Panc1 (cell line): ENCODE data around the gene DKK2. TPM values are rescaled to one million over a fixed set of nuclear protein-coding genes. Genes with fewer than 3 reads are reported as not detected.

Experiments used
- ATAC-seq: fragments of 200-7000 bp; cut with Tn5 transposase; 2 replicates; pipeline ENCODE4 v1.9.1; 2020; ENCODE audit warnings: mild to moderate bottlenecking, moderate library complexity
- BruUV-seq: library from RNA; stranded (reverse); fragments of 400-500 nt; replicated peaks from 2 replicates; lab custom pipeline; 2021; lab: Mats Ljungman, UMichigan
- CTCF ChIA-PET: fragments of 300-600 bp; sonication (Branson Sonifier 250); formaldehyde crosslinking; loops from one replicate; lab custom pipeline; 2022; ENCODE audit warnings: antibody characterized with exemption; lab: Charles Lee
- POLR2A ChIA-PET: fragments of 300-600 bp; sonication (Branson Sonifier 250); formaldehyde crosslinking; loops from one replicate; lab custom pipeline; 2022; ENCODE audit warnings: antibody characterized with exemption; lab: Charles Lee
- DNase-seq: peaks from one replicate; pipeline ENCODE4 v3.0.0-alpha.2; 2010; ENCODE audit warnings: low read depth, low spot score
- H3K27ac ChIP-seq: 2 replicates; pipeline ENCODE4 v1.5.1; 2011; ENCODE audit warnings: mild to moderate bottlenecking, low read length, inconsistent platforms
- H3K27me3 ChIP-seq: fragments of 200-500 bp; sonication (Bioruptor generic); 2 replicates; pipeline ENCODE4 v1.6.0; 2014; ENCODE audit warnings: low read length, inconsistent platforms; ENCODE audit not compliant: control insufficient read depth, insufficient read depth
- H3K36me3 ChIP-seq: fragments of 200-500 bp; sonication (Bioruptor generic); 2 replicates; pipeline ENCODE4 v1.5.1; 2014; ENCODE audit warnings: inconsistent platforms, mild to moderate bottlenecking, low read length, moderate library complexity; ENCODE audit not compliant: control insufficient read depth, insufficient read depth
- H3K4me1 ChIP-seq: 2 replicates; pipeline ENCODE4 v1.5.1; 2011; ENCODE audit warnings: inconsistent platforms, mild to moderate bottlenecking, low read length, moderate library complexity; ENCODE audit not compliant: control insufficient read depth, insufficient read depth
- H3K4me3 ChIP-seq, 2 experiments: 2 replicates each; pipeline ENCODE4 v1.5.1; 2011 to 2012; ENCODE audit warnings: low read depth in 2 of 2, low read length in 2 of 2, mild to moderate bottlenecking in 2 of 2, inconsistent platforms in 1 of 2, moderate library complexity in 1 of 2
- H3K9me3 ChIP-seq: fragments of 200-500 bp; sonication (Bioruptor generic); 2 replicates; pipeline ENCODE4 v1.5.1; 2014; ENCODE audit warnings: low read depth, mild to moderate bottlenecking, inconsistent platforms, low read length, moderate library complexity; ENCODE audit not compliant: control insufficient read depth, insufficient read depth
- CTCF ChIP-seq: fragments of 450-650 bp; IDR thresholded peaks from 2 replicates; pipeline ENCODE4 v1.5.1; 2017; ENCODE audit warnings: mild to moderate bottlenecking
- POLR2AphosphoS5 ChIP-seq: IDR thresholded peaks from 2 replicates; pipeline ENCODE4 v1.6.1; 2012; ENCODE audit warnings: mild to moderate bottlenecking, low read depth, low read length, moderate library complexity
- SIN3A ChIP-seq: IDR thresholded peaks from 2 replicates; pipeline ENCODE4 v1.6.1; 2012; ENCODE audit warnings: low read depth, mild to moderate bottlenecking, low read length, moderate library complexity, borderline replicate concordance; ENCODE audit not compliant: insufficient read depth
- TCF7L2 ChIP-seq: IDR thresholded peaks from 2 replicates; pipeline ENCODE4 v1.6.1; 2011; ENCODE audit warnings: mild to moderate bottlenecking, low read depth, low read length, inconsistent platforms
- in situ Hi-C: cut with HindIII; loops from 2 replicates; pipeline ENCODE4 v1.10.0; 2016; ENCODE audit warnings: low sequenced_read_pairs, low pct_unique_long_range_greater_than_20kb
- intact Hi-C: fragments of 100-400 bp; cut with micrococcal nuclease; formaldehyde crosslinking; loops from one replicate; pipeline ENCODE4 v1.10.0; 2022; ENCODE audit not compliant: unreplicated experiment
- total RNA-seq: library from RNA; stranded (reverse); gene quantifications from one replicate; pipeline ENCODE4 v1.2.1, GENCODE V29; 2021; ENCODE audit not compliant: unreplicated experiment
- TF ChIP-seq, protein P1 (sequence below), 2 experiments: IDR thresholded peaks; 2 replicates each; pipeline ENCODE4 v1.6.1; 2011 to 2012; ENCODE audit warnings: low read depth in 2 of 2, control low read depth in 1 of 2, low read length in 1 of 2, mild to moderate bottlenecking in 1 of 2, moderate library complexity in 1 of 2; ENCODE audit not compliant: insufficient read depth in 1 of 2

DKK2 gene
- total RNA-seq, 1 experiment from 2014 or later, result not detected

- H3K4me3 ChIP-seq, result peak overlapping the region; percentile 39 to 48; a peak in 3 of 4 replicates
- H3K27ac ChIP-seq, result no peak overlapping the region
- no TSS peak for BruUV-seq
- H3K4me1 ChIP-seq, result peaks cover 3% of the 10 kb centered on the region; the same call in 1 of the 2 replicates
- intact Hi-C loops, result loop anchor here (10.0 kb wide), 1 partner anchor 148 kb away; no protein-coding TSS in a partner anchor
- DNase-seq, result no peak
- CTCF ChIA-PET, result interaction anchor here (0.7 kb wide), 1 partner anchor 140 kb away, joined by 3 read pairs; no protein-coding TSS in a partner anchor
- TF ChIP-seq, protein P1, sequence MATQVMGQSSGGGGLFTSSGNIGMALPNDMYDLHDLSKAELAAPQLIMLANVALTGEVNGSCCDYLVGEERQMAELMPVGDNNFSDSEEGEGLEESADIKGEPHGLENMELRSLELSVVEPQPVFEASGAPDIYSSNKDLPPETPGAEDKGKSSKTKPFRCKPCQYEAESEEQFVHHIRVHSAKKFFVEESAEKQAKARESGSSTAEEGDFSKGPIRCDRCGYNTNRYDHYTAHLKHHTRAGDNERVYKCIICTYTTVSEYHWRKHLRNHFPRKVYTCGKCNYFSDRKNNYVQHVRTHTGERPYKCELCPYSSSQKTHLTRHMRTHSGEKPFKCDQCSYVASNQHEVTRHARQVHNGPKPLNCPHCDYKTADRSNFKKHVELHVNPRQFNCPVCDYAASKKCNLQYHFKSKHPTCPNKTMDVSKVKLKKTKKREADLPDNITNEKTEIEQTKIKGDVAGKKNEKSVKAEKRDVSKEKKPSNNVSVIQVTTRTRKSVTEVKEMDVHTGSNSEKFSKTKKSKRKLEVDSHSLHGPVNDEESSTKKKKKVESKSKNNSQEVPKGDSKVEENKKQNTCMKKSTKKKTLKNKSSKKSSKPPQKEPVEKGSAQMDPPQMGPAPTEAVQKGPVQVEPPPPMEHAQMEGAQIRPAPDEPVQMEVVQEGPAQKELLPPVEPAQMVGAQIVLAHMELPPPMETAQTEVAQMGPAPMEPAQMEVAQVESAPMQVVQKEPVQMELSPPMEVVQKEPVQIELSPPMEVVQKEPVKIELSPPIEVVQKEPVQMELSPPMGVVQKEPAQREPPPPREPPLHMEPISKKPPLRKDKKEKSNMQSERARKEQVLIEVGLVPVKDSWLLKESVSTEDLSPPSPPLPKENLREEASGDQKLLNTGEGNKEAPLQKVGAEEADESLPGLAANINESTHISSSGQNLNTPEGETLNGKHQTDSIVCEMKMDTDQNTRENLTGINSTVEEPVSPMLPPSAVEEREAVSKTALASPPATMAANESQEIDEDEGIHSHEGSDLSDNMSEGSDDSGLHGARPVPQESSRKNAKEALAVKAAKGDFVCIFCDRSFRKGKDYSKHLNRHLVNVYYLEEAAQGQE (IDR thresholded peaks at IDR 0.05; ENCODE audit: insufficient read depth in 1 of 2, low read depth in 2 of 2, low read length in 1 of 2), result no peak
- no peak for TF ChIP-seq CTCF
- TF ChIP-seq SIN3A, result no peak
- TF ChIP-seq POLR2AphosphoS5, result no peak
- no peak for TF ChIP-seq TCF7L2
- no peak for ATAC-seq
- in situ Hi-C loops, result no loop called here
- no peaks in the 10 kb centered on the region for H3K9me3 ChIP-seq
- POLR2A ChIA-PET, result no interaction called here
- H3K27me3 ChIP-seq, result peaks cover 10% of the 10 kb centered on the region
- H3K36me3 ChIP-seq, result no peaks in the 10 kb centered on the region; the same call in 1 of the 2 replicates
These were observed 578 bp upstream of the DKK2 start for GRCh38 chr4:107036584-107037198.

DNA sequence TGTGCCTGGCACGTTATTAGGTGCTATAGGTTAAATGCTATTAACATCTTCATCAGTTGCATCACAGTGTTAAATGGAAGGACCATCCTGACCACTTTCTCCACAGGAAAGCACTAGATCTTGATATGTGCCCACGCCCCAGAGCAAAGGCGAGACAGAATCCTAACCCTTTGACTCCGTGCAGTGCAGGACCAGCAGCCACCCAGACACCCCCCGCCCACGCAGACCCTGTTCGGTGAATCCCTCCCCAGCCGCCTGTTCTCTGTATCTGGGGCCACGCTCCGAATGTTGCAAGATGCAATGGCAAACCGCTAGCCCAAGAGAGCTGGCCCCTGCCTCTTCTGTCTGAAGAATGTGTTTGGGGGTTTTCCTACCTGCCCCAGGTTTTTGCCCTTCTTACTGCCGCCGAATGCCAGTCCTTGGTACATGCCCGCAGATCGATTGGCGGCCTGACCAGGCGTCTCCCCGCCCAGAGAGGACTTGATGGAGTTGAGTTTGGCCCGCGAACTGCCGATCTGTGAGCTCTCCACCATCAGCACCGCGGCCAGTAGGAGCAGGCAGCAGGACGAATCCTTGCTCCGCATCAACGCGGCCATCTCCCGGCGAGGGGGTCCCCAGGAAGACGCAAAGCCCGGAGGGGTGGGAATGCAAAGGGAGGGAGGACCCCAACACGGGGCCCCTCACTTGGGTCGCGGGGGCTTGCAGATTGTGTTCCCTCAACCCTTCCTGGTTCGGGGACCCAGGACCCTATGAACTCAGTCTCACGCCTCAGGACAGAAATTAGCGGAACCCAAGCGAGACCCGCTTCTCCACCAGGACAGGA lies 906 bp downstream of the DKK2 start:
- DNase-seq (no peak), ATAC-seq (no peak)
- in situ Hi-C loops, result no loop called here
- POLR2A ChIA-PET, result no interaction called here
- no TSS peak for BruUV-seq
- Histone ChIP-seq H3K4me3 (peak overlapping the region; percentile 39 to 48), H3K9me3 (no peaks in the 10 kb centered on the region), H3K36me3 (no peaks in the 10 kb centered on the region; the same call in 1 of the 2 replicates), H3K27ac (no peak overlapping the region), H3K4me1 (peaks cover 3% of the 10 kb centered on the region; the same call in 1 of the 2 replicates), H3K27me3 (peaks cover 10% of the 10 kb centered on the region)
- intact Hi-C loops, result loop anchor here (10.0 kb wide), 1 partner anchor 150 kb away; no protein-coding TSS in a partner anchor
- TF ChIP-seq SIN3A (no peak), CTCF (no peak), POLR2AphosphoS5 (no peak), TCF7L2 (no peak)
- TF ChIP-seq, protein P1 (IDR thresholded peaks at IDR 0.05; ENCODE audit: insufficient read depth in 1 of 2, low read depth in 2 of 2, low read length in 1 of 2), result no peak
- CTCF ChIA-PET, result no interaction called here
